Measurements from ENCODE around the gene SNRPE. TPM values are rescaled to one million over a fixed set of nuclear protein-coding genes. Genes with fewer than 3 reads are reported as not detected.

The SNRPE gene
- total RNA-seq, 1 experiment from 2014 or later = 288 TPM

DNA sequence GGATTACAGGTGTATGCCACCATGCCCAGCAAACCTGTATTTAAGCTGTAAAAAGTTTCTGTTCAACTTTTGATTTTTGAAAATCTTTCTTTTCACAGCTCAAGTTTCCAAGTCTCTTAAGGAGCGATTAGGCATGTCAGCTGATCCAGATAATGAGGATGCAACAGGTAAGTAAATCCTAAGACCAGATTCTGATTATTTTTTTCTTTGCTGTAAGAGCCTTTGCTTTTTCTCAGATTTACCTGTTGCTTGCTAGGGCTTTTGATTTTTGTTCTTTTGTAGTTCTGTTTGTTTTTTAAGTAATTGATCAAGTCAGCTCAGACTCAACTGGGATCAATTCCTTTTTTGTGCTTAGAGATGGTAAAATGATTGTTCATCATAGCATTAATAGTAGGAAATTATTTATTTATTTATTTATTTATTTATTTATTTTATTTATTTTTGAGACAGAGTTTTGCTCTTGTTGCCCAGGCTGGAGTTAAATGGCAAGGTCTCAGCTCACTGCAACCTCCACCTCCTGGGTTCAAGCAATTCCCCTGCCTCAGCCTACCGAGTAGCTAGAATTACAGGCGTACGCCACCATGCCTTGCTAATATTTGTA lies 21.1 kb upstream of the SNRPE start:
- Histone ChIP-seq H3K4me2 (ENCODE audit: low read length) (no peak overlapping the region), H3K4me3 (replicated peaks in 1 of 2; ENCODE audit: low read depth in 1 of 2, low read length in 2 of 2) (no peak overlapping the region), H3K27me3 (ENCODE audit: insufficient read depth, low read length) (no peaks in the 10 kb centered on the region), H3K9me2 (ENCODE audit: insufficient read depth) (no peaks in the 10 kb centered on the region), H3K36me3 (ENCODE audit: control insufficient read depth in 1 of 2, insufficient read depth in 2 of 2, low read length in 2 of 2) (peaks cover 45 to 54% of the 10 kb centered on the region in 2 experiments), H4K20me1 (ENCODE audit: insufficient read depth) (0 out of 2 replicates have a peak, but pooled peaks cover 4% of the 10 kb centered on the region), H3K79me2 (ENCODE audit: insufficient read depth, low read length) (peaks cover 20% of the 10 kb centered on the region), H3K9ac (ENCODE audit: low read length) (no peak overlapping the region), H2AFZ (ENCODE audit: low read depth, low read length, poor library complexity, severe bottlenecking) (no peak overlapping the region), H3K4me1 (ENCODE audit: control insufficient read depth in 1 of 2, insufficient read depth in 2 of 2, low read length in 2 of 2) (no peaks in the 10 kb centered on the region), H3K27ac (ENCODE audit: low read depth, low read length) (no peak overlapping the region), H3K9me3 (ENCODE audit: control insufficient read depth in 1 of 2, insufficient read depth in 1 of 2, low read depth in 1 of 2, low read length in 2 of 2) (no peaks in the 10 kb centered on the region)
- intact Hi-C loops (cut with micrococcal nuclease) = no loop called here
- TF ChIP-seq MAX (IDR thresholded peaks at IDR 0.05) (no peak), ELF1 (IDR thresholded peaks at IDR 0.05; ENCODE audit: borderline replicate concordance, low read depth) (no peak), SRF (IDR thresholded peaks at IDR 0.05; ENCODE audit: low read depth) (no peak), CEBPB (IDR thresholded peaks at IDR 0.05; ENCODE audit: low read depth) (no peak)
- CTCF ChIA-PET = no interaction called here
- DNase-seq (ENCODE audit: low read depth, low spot score) (no peak), ATAC-seq (no peak)
- POLR2A ChIA-PET = no interaction called here
- RAD21 ChIA-PET (ENCODE audit: low non-redundant PET in 1 of 2, low total read pairs in 2 of 2, uncharacterized antibody in 2 of 2, unreplicated experiment in 2 of 2) = no interaction called here
- BruUV-seq (replicated peaks) = no TSS peak

- TF ChIP-seq SRF (IDR thresholded peaks at IDR 0.05; ENCODE audit: low read depth) (no peak), SIN3A (IDR thresholded peaks at IDR 0.05; ENCODE audit: low read depth) (no peak), CEBPB (IDR thresholded peaks at IDR 0.05; ENCODE audit: low read depth) (no peak), ZNF274 (IDR thresholded peaks at IDR 0.05; ENCODE audit: low read depth, low read length) (no peak), MAX (IDR thresholded peaks at IDR 0.05) (no peak), POLR2A (IDR thresholded peaks at IDR 0.05; ENCODE audit: borderline replicate concordance, extremely low read depth, insufficient read depth, insufficient read length) (no peak), RAD21 (IDR thresholded peaks at IDR 0.05; ENCODE audit: low read depth) (no peak), REST (IDR thresholded peaks at IDR 0.05; ENCODE audit: low read depth) (no peak), FOSL1 (IDR thresholded peaks at IDR 0.05; ENCODE audit: low read depth) (no peak), EZH2 (IDR thresholded peaks at IDR 0.05) (no peak), EZH2phosphoT487 (IDR thresholded peaks at IDR 0.05; ENCODE audit: borderline replicate concordance) (no peak), POLR2AphosphoS5 (IDR thresholded peaks at IDR 0.05; ENCODE audit: low read depth, low read length) (no peak), EGR1 (IDR thresholded peaks at IDR 0.05; ENCODE audit: low read depth) (no peak), YY1 (IDR thresholded peaks at IDR 0.05; ENCODE audit: extremely low read depth, insufficient replicate concordance, low read depth, low read length) (no peak)
- TF ChIP-seq, protein P1, sequence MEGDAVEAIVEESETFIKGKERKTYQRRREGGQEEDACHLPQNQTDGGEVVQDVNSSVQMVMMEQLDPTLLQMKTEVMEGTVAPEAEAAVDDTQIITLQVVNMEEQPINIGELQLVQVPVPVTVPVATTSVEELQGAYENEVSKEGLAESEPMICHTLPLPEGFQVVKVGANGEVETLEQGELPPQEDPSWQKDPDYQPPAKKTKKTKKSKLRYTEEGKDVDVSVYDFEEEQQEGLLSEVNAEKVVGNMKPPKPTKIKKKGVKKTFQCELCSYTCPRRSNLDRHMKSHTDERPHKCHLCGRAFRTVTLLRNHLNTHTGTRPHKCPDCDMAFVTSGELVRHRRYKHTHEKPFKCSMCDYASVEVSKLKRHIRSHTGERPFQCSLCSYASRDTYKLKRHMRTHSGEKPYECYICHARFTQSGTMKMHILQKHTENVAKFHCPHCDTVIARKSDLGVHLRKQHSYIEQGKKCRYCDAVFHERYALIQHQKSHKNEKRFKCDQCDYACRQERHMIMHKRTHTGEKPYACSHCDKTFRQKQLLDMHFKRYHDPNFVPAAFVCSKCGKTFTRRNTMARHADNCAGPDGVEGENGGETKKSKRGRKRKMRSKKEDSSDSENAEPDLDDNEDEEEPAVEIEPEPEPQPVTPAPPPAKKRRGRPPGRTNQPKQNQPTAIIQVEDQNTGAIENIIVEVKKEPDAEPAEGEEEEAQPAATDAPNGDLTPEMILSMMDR (IDR thresholded peaks at IDR 0.05 in 2 of 3, conservative IDR thresholded peaks at IDR 0.05 in 1 of 3; ENCODE audit: borderline replicate concordance in 1 of 3, insufficient read depth in 1 of 3, low read depth in 2 of 3, low read length in 2 of 3) = no peak
- no peak overlapping the region for H3K4me2 ChIP-seq (ENCODE audit: low read length)
- no peaks in the 10 kb centered on the region for H3K9me3 ChIP-seq (ENCODE audit: control insufficient read depth in 1 of 2, insufficient read depth in 1 of 2, low read depth in 1 of 2, low read length in 2 of 2)
- no peak overlapping the region for H3K9ac ChIP-seq (ENCODE audit: low read length)
- H2AFZ ChIP-seq (ENCODE audit: low read depth, low read length, poor library complexity, severe bottlenecking) = no peak overlapping the region
- BruUV-seq (replicated peaks) = no TSS peak
- no peaks in the 10 kb centered on the region for H3K9me2 ChIP-seq (ENCODE audit: insufficient read depth)
- no peak for DNase-seq (ENCODE audit: low read depth, low spot score)
- no peak for ATAC-seq
- peaks cover 42 to 54% of the 10 kb centered on the region in 2 experiments for H3K36me3 ChIP-seq (ENCODE audit: control insufficient read depth in 1 of 2, insufficient read depth in 2 of 2, low read length in 2 of 2)
- H3K4me1 ChIP-seq (ENCODE audit: control insufficient read depth in 1 of 2, insufficient read depth in 2 of 2, low read length in 2 of 2) = no peaks in the 10 kb centered on the region
- H4K20me1 ChIP-seq (ENCODE audit: insufficient read depth) = 0 out of 2 replicates have a peak, but pooled peaks cover 4% of the 10 kb centered on the region
- peaks cover 19% of the 10 kb centered on the region for H3K79me2 ChIP-seq (ENCODE audit: insufficient read depth, low read length)
- ChIA-PET CTCF (no interaction called here), RAD21 (ENCODE audit: low non-redundant PET in 1 of 2, low total read pairs in 2 of 2, uncharacterized antibody in 2 of 2, unreplicated experiment in 2 of 2) (no interaction called here), POLR2A (no interaction called here)
- H3K27me3 ChIP-seq (ENCODE audit: insufficient read depth, low read length) = no peaks in the 10 kb centered on the region
- no peak overlapping the region for H3K4me3 ChIP-seq (replicated peaks in 1 of 2; ENCODE audit: low read depth in 1 of 2, low read length in 2 of 2)
- H3K27ac ChIP-seq (ENCODE audit: low read depth, low read length) = no peak overlapping the region
- intact Hi-C loops (cut with micrococcal nuclease) = no loop called here
Observed at GRCh38 chr1:203842559-203842876, 18.9 kb upstream of the SNRPE start.
